NCI-H1694 (cell line): ENCODE results near the gene LILRB4.
"Not testable (repeated sequence)": the region's sequence is repeated elsewhere in the genome, so short reads cannot be mapped to it uniquely, and the experiment has no call there.

Experiments
- DNase-seq: peaks from one replicate; lab custom pipeline; 2025; lab: John Stamatoyannopoulos, UW

The LILRB4 gene

DNA sequence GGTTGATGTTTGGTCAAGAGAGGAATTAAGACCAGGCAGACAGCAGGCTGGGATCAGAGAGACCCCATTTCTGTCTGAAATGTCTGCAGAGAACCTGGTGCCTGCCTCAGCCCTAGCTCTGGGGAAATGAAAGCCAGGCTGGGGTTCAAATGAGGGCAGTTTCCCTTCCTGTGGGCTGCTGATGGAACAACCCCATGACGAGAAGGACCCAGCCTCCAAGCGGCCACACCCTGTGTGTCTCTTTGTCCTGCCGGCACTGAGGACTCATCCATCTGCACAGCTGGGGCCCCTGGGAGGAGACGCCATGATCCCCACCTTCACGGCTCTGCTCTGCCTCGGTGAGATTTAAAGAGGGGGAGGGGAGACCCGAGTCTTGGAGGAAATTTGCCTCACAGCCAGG lies at the start of gene LILRB4:
TSS of gene LILRB4 (plus strand) at position 256 of the 400 bp plus-strand sequence. CDS start at position 305, 49 bp downstream.
- no peak for DNase-seq

DNA sequence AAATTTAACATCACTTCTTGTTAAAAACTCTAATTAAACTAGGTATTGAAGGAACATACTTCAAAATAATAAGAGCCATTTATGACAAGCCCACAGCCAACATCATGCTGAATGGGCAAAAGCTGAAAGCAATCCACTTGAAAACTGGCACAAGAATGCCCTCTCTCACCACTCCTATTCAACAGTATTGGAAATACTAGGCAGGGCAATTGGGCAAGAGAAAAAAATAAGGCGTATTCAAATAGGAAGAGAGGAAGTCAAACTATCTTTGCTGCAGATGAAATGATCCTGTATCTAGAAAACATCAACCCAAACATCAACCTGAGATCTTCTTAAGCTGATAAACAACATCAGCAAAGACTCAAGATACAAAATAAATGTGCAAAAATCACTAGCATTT lies 48.1 kb upstream of the LILRB4 start:
- no peak for DNase-seq

DNA sequence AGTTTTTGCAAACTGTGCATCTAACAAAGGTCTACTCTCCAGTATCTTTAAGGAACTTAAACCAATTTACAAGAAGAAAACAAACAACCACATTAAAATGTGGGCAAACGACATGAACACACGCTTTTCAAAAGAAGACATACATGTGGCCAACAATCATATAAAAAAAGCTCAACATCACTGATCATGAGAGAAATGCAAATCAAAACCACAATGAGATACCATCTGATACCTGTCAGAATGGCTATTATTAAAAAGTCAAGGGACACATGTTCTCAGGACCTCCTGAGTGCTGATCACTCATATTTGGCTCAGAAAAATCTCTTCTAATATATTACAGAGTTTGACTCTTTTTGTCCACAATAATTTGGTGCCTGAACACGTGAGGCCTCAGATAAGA lies 46.7 kb upstream of the LILRB4 start:
- DNase-seq: no peak

DNA sequence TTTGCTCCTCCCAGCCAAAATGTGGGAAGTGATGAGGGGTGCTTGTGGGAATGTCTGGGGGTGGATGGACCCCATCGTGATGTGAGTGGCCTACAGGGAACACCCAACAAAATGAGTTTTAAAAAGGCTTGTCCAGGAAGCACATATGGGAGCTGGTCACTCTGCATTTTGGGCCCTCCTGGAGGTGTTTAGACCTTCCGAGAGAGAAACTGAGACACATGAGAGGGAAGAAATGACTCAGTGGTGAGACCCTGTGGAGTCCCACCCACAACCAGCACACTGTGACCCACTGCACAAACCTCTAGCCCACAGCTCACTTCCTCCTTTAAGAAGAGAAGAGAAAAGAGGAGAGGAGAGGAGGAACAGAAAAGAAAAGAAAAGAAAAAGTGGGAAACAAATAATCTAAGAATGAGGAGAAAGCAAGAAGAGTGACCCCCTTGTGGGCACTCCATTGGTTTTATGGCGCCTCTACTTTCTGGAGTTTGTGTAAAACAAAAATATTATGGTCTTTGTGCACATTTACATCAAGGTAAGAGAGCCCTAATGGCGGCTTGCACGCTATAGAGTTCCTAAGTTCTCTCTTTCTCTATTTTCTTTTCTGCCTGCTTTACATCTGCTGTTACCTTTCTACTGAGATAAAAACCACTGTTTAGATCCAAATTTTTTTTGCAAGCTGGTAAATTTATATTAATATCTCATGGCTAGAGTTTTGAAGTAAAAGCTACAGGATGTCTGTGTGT lies 45.8 kb upstream of the LILRB4 start:
- DNase-seq: no peak

DNA sequence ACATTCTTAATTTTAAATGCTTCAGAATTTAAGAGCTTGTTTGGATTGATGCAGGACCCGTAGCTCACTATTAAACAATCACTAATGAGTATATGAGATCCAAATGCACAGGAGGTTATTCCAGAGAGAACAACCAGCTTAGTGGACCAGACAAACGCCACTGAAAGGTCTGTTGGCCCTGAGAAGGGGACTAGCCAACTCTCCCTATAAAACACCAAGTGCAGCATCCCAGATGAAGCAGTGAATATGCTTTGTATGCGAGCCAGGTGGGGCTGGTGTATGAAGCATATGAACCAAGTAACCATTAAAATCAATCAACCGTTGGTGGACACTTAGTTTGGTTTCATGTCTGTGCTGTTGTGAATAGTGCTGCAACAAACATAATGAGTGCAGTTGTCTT lies 42.3 kb upstream of the LILRB4 start:
- DNase-seq: no peak

DNA sequence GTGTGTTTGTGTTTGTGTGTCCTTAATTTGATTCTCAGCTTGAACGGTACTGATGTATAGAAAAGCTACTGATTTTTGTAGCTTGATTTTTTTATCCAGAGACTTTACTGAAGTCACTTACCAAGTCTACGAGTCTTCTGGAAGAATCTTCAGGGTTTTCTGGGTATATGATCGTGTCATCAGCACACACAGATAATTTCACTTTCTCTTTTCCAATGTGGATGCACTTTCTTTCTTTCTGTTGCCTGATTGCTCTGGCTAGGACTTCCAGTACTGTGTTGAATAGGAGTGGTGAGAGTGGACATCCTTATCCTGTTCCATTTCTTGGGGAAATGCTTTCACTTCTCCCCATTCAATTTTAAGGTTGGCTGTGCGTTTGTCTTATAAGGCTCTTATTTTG lies 40.4 kb upstream of the LILRB4 start:
- no peak for DNase-seq

DNA sequence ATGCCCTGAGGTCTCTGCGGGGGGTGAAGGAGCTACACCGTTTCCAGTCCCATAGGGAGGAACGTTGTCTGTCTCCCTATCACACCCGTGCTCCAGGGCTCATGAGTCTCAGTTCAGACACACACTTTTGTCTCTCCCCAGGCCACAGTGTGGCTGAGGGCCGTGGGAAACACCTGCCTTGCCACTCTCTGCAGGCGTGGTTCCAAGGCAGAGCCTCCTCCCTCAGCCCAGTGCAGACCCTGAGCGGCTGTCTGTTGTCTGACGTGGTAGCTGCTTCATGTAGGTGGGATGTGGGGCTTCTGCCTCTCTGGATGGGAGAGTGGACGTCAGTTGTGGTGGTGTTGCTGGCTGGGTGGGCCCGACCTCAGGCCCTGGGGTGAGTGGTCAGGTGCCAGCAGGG lies 38.6 kb upstream of the LILRB4 start:
- DNase-seq: not testable (repeated sequence)

DNA sequence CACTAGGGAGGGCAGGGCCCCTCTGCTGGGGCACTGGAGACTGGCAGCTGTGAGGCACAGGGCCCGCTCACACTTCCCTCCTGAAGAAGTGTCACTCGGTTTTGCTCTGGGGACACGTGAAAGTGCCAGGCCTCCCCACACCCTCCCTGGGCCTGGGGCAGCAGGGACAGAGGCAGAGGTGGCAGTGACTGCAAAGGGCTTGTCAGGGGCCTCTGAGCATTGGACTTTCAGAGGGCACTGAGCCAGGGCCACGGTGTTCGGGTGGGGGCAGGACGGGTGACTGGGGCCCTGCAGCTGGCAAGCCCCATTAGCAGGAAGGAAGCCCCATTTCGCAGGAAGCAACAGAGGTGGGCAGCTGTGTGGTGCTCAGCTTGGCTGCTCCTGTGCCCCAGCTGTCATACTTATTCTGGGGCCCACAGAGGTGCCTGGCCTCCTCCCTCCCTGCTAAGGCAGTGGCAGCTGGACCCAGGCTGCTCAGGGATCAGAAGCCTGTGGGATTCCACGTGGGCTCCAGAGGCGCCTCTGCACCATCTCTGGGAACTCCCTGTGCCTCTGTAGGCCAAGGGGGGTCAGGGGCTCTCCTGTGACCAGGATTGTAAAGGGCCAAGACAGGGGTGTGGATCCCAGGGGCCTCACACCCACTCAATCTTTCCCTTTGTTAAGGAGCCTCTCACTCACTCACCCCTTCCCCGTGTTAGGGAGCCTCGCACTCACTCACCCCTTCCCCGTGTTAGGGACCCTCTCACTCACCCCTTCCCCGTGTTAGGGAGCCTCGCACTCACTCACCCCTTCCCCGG lies 37.7 kb upstream of the LILRB4 start:
- DNase-seq: not testable (repeated sequence)

DNA sequence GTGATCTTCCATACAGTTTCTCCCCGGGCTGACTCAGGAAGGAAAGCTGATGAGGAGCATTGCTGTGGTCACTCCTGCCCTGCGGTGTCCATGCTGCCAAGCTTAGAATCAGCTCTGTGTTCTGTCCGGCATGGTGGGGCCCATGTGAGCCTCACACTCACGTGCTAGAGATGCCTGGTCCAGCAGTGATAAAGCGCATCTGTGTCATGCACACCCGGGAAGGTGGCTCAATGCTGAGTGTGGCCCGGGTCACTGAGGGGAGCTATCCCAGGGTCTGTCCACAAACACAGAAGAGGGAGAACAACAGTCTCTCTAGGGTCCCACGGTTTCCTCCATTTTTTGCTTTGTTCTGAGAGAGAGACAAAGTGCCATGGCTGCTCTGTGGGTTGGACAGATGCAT lies 36.0 kb upstream of the LILRB4 start:
- no peak for DNase-seq

DNA sequence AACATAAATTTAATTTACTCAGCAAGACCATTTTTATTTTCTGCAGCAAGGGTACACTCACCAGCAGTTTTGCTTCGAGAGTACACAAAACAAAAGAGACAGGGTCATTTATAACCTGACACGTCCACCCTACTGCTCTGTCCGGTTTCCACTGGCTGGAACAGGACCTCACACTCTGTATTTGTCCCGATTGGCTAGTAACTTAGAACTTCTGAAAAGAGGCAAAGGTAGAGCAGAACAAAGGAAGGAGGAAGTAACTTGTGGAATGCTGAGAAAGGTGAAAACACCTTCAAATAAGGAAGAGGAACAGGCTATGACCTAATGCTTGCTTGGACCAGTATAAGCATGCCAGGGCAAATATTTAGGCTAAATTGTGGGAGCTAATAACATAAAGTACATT lies 34.9 kb upstream of the LILRB4 start:
- DNase-seq: not testable (repeated sequence)

DNA sequence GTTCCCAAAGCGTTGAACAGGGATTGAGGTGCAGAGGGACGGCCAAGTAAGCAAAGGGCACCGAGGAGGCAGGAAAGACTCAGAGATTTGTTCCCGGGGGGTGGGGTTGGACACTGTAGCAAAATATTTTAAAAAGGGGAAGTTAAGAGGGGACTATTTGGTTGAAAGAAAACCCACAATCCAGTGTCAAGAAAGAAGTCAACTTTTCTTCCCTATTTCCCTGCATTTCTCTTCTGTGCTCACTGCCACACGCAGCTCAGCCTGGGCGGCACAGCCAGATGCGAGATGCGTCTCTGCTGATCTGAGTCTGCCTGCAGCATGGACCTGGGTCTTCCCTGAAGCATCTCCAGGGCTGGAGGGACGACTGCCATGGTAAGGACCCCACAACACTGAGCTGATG lies 32.5 kb upstream of the LILRB4 start, which contains the start of gene LILRB1:
TSS of gene LILRB1 (plus strand) at position 223 of the 400 bp plus-strand sequence. CDS start 590 bp downstream, outside the sequence.
- not testable (repeated sequence) for DNase-seq

DNA sequence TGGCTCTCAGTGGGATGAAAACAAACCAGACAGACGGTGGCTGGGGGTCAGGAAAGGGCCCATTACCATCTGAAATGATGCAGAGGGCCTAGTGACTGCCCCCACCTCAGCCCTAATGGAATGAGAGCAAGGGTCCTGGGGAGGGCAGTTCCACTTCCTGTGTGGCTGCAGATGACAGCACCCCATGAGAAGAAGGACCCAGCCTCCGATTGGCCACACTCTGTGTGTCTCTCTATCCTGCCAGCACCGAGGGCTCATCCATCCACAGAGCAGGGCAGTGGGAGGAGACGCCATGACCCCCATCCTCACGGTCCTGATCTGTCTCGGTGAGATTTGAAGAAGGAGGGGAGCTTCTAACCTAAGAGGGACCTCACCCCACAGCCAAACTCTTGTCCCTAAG lies 32.0 kb upstream of the LILRB4 start:
- no peak for DNase-seq

DNA sequence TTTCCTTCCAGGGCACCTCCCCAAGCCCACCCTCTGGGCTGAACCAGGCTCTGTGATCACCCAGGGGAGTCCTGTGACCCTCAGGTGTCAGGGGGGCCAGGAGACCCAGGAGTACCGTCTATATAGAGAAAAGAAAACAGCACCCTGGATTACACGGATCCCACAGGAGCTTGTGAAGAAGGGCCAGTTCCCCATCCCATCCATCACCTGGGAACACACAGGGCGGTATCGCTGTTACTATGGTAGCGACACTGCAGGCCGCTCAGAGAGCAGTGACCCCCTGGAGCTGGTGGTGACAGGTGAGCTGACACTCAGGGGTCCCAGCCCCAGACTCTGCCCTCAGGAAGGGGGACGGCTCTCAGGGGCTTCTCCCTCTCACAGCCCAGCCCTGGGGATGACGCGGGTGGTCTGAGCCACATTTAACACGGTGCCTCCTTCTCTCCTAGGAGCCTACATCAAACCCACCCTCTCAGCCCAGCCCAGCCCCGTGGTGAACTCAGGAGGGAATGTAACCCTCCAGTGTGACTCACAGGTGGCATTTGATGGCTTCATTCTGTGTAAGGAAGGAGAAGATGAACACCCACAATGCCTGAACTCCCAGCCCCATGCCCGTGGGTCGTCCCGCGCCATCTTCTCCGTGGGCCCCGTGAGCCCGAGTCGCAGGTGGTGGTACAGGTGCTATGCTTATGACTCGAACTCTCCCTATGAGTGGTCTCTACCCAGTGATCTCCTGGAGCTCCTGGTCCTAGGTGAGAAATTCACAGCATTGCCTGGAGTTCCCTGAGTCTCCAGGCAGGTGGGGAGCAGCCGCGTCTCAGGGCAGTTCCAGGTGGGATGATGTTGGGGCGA lies 31.1 kb upstream of the LILRB4 start:
- not testable (repeated sequence) for DNase-seq

DNA sequence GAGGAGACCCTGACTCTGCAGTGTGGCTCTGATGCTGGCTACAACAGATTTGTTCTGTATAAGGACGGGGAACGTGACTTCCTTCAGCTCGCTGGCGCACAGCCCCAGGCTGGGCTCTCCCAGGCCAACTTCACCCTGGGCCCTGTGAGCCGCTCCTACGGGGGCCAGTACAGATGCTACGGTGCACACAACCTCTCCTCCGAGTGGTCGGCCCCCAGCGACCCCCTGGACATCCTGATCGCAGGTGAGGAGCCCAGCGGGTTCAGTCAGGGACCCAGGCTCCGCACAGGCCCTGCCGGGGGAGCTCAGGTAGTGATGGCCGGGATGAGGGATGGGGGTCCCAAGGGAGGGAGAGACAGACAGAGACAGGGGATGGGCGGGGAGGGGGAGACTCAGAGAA lies 30.3 kb upstream of the LILRB4 start:
- not testable (repeated sequence) for DNase-seq

DNA sequence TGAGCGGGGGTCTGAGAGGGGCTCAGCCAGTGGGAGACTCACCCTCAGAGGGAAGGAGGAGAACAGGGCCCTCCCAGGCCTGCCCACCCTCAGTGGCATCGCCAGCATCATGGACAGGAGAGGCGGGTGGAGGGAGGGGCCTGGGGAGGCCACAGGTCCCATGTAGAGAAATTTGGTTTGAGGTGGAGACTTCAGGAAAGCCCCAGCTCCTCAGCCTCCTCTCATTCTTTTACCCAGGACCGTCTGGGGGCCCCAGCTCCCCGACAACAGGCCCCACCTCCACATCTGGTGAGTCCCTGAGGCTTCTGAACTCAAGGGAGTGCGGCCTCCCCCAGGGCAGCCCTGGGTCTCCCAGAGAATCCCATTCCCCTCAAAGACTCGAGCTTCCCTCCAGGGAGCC lies 29.4 kb upstream of the LILRB4 start:
- no peak for DNase-seq

DNA sequence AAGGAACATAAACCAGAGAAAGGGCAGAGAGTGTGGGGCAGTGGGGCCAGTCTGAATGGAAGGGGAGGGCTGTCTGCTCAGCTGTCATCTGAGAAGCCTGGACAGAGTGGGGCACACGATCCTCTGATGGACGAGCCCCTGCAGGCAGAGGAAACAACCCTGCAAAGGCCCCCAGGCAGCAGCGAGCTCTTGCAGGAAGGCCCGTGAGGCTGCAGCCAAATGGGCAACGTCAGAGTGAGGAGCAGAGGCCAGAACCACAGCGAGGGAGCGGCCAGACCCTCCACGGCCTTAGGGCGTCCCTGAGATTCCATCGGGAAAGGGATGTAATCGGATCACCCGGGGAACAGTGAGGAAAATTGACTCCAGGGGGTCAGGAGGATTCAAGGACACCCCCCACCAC lies 26.7 kb upstream of the LILRB4 start:
- not testable (repeated sequence) for DNase-seq

DNA sequence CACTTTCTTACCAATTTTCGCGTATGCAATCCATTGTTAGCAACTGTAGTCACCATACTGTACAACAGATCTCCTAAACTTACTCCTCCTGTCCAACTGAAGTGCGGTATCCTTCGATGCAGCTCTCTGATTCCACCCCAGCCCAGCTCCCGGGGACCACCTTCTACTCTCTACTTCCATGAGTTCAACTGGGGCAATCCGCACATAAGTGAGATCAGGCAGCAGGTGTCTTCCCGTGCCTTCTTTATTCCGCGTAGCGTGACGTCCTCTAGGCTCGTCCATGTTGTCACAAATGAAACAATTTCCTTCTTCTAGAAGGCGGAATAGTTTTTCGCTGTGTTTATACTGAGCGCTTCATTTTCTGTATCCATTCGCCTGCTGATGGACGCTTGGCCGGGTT lies 24.1 kb upstream of the LILRB4 start:
- DNase-seq: no peak

DNA sequence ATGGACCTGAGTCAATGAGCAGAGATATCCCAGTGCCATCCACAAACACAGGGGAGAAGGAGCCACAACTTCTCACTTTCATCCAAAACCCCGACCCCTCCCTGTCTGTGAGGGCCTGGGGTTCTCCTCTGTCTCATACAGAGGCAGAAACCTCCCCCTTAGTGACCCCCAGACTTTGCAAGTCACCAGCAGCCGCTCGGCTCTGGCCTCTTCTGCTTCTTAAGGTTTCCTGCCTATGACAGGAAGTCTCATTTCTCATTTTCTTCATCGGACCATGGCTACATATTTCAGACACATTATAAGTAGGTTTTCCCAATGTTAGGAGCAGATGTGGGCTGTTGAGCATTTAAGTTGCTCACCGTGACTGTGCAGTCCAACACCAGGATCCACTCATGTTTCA lies 19.8 kb upstream of the LILRB4 start:
- not testable (repeated sequence) for DNase-seq

DNA sequence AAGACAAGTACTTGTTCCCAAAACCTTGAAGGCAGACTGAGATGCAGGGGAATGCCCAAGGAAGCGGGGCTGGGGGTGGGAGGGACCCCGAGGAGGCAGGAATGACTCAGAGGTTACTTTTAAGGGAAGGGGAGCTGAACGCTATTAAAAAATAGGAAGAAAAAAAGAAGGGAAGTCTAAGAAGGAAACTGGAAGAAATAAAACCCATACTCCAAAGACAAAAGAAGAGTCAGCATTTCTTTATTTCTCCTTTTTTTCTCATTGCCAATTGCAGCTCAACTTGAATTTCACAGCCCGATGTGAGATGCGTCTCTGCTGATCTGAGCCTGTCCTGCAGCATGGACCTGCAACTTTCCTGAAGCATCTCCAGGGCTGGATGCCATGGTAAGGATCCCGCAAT lies 19.2 kb upstream of the LILRB4 start:
- DNase-seq: not testable (repeated sequence)

DNA sequence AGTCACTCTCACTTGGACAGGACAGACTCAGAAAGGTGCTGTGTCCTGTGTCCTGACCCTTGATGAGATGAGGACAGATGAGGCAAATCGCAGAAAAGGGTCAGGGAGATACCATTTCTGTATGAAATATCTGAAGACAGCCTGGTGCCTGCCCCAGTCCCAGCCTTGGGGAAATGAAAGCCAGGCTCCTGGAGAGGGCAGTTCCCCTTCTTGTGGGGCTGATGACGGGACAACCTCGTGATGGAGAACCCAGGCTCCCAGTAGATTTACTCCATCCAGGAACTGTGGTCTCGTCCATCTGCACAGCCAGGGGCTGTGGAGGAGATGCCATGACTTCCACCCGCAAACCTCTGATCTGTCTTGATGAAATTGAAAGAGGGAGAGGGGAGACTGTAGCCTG lies 18.7 kb upstream of the LILRB4 start:
- DNase-seq: no peak

DNA sequence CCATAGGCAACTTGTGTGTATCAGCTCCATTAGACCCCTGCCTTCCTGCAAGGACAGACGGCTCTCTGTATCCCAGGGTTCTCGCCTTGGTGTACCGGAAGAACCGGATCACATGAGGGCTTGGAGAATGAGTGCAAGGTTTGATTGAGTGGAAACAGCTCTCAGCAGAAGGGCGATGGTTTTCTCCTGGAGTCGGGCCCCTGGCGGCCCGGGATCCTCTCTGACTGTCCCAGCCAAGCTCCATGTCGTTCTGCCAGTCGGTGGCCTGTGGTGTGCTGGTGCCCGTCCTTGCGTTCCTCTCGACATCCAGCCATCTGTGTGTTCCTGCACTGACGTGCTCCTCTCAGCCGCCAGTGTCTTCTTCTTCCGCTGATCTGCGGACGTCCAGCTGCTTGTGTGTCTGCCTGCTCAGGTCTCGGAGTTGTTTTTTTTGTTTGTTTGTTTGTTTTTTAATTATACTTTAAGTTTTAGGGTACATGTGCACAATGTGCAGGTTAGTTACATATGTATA lies 16.4 kb upstream of the LILRB4 start:
- DNase-seq: no peak

DNA sequence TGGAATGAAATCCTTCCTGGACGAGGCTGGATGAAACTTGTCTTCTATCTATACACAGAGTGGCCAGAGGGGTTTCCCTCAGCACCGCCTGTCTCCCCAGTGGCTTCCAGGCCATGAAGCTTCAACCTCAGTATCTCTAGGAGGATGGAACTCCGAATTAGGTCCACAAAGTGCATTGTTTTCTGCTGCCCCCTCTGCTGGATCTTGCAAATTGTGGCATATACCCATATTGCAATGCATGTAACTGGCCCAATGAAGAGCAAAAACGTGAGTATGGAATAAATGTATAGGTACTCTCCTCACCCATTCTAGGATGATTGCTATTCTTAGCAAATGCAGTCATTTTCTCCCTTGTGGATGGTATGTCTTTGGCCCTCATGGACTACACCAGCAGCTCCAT lies 14.7 kb upstream of the LILRB4 start:
- DNase-seq: no peak
